IMR-90 (cell line): ENCODE data around the gene PTPRF. TPM values are rescaled to one million over a fixed set of nuclear protein-coding genes. Genes with fewer than 3 reads are reported as not detected.

Source experiments
- ATAC-seq: fragments of 200-7000 bp; cut with Tn5 transposase; 2 replicates; pipeline ENCODE4 v1.9.1; 2020; ENCODE audit warnings: low read depth, mild to moderate bottlenecking, moderate library complexity
- BruUV-seq: library from RNA; stranded (reverse); fragments of 400-500 nt; replicated peaks from 2 replicates; lab custom pipeline; 2021; lab: Mats Ljungman, UMichigan
- CTCF ChIA-PET: fragments of 300-600 bp; formaldehyde crosslinking; extraction: SDS; loops from one replicate; lab custom pipeline; 2021; ENCODE audit warnings: antibody characterized with exemption; lab: Yijun Ruan, JAX
- POLR2A ChIA-PET: fragments of 300-600 bp; sonication (Branson Sonifier 250); formaldehyde crosslinking; loops from one replicate; lab custom pipeline; 2022; ENCODE audit warnings: antibody characterized with exemption; ENCODE audit not compliant: unreplicated experiment; lab: Charles Lee
- DNase-seq: peaks from one replicate; pipeline ENCODE4 v3.0.0; 2013
- H2AFZ ChIP-seq: replicated peaks from 2 replicates; pipeline ENCODE3; 2013; ENCODE audit warnings: low read length, mild to moderate bottlenecking; ENCODE audit not compliant: poor library complexity
- H2AK5ac ChIP-seq: 2 replicates; pipeline ENCODE4 v1.6.1; 2013; ENCODE audit warnings: low read depth, low read length, inconsistent platforms
- H2AK9ac ChIP-seq: replicated peaks from 2 replicates; pipeline ENCODE3; 2013; ENCODE audit warnings: mild to moderate bottlenecking, low read depth, low read length, moderate library complexity; ENCODE audit not compliant: poor library complexity
- H2BK120ac ChIP-seq: 2 replicates; pipeline ENCODE4 v1.6.1; 2013; ENCODE audit warnings: low read depth, low read length, inconsistent platforms
- H2BK15ac ChIP-seq: 3 replicates; pipeline ENCODE4 v1.6.1; 2013; ENCODE audit warnings: low read depth, low read length, inconsistent platforms
- H2BK20ac ChIP-seq: 2 replicates; pipeline ENCODE4 v1.6.1; 2013; ENCODE audit warnings: low read depth, mild to moderate bottlenecking, inconsistent platforms, low read length, moderate library complexity
- H2BK5ac ChIP-seq: 2 replicates; pipeline ENCODE4 v1.6.1; 2013; ENCODE audit warnings: mild to moderate bottlenecking, low read depth, low read length, inconsistent platforms; ENCODE audit not compliant: poor library complexity, severe bottlenecking
- H3K14ac ChIP-seq: replicated peaks from 2 replicates; pipeline ENCODE4 v1.6.1; 2013; ENCODE audit warnings: low read depth, low read length, inconsistent platforms
- H3K18ac ChIP-seq: 2 replicates; pipeline ENCODE4 v1.6.1; 2013; ENCODE audit warnings: low read depth, low read length, control low read depth
- H3K23ac ChIP-seq: 2 replicates; pipeline ENCODE4 v1.6.1; 2013; ENCODE audit warnings: low read depth, low read length, inconsistent platforms
- H3K27ac ChIP-seq: 2 replicates; pipeline ENCODE4 v1.5.1; 2013; ENCODE audit warnings: mild to moderate bottlenecking, control low read depth, low read length; ENCODE audit not compliant: insufficient read depth
- H3K27me3 ChIP-seq: 2 replicates; pipeline ENCODE4 v1.6.1; 2013; ENCODE audit warnings: low read length; ENCODE audit not compliant: control insufficient read depth, insufficient read depth
- H3K36me3 ChIP-seq: 2 replicates; pipeline ENCODE4 v1.6.1; 2013; ENCODE audit warnings: low read length, mixed read lengths; ENCODE audit not compliant: control insufficient read depth, insufficient read depth
- H3K4ac ChIP-seq: 2 replicates; pipeline ENCODE4 v1.6.1; 2013; ENCODE audit warnings: low read depth, low read length, inconsistent platforms
- H3K4me1 ChIP-seq: 2 replicates; pipeline ENCODE4 v1.6.1; 2013; ENCODE audit warnings: low read length, mixed read lengths; ENCODE audit not compliant: control insufficient read depth, insufficient read depth
- H3K4me2 ChIP-seq: 2 replicates; pipeline ENCODE4 v1.6.1; 2013; ENCODE audit warnings: low read depth, mild to moderate bottlenecking, control low read depth, low read length, moderate library complexity
- H3K4me3 ChIP-seq: 2 replicates; pipeline ENCODE4 v1.5.1; 2013; ENCODE audit warnings: low read depth, mild to moderate bottlenecking, control low read depth, low read length, moderate library complexity; ENCODE audit not compliant: insufficient read depth
- H3K56ac ChIP-seq: 2 replicates; pipeline ENCODE4 v1.6.1; 2013; ENCODE audit warnings: low read length, inconsistent platforms; ENCODE audit not compliant: insufficient read depth; ENCODE audit errors: extremely low read depth
- H3K79me1 ChIP-seq, 2 experiments: 2 replicates each; pipeline ENCODE4 v1.6.1; 2013; ENCODE audit warnings: low read length in 2 of 2, inconsistent platforms in 1 of 2, low read depth in 1 of 2
- H3K9ac ChIP-seq: 2 replicates; pipeline ENCODE4 v1.6.1; 2013; ENCODE audit warnings: low read depth, low read length, control low read depth
- H3K9me1 ChIP-seq: 2 replicates; pipeline ENCODE4 v1.6.1; 2013; ENCODE audit warnings: low read length, inconsistent platforms; ENCODE audit not compliant: insufficient read depth
- H3K9me3 ChIP-seq: 2 replicates; pipeline ENCODE4 v1.6.1; 2013; ENCODE audit warnings: low read length; ENCODE audit not compliant: control insufficient read depth, insufficient read depth
- H4K20me1 ChIP-seq: 2 replicates; pipeline ENCODE4 v1.6.1; 2013; ENCODE audit warnings: low read length, inconsistent platforms; ENCODE audit not compliant: insufficient read depth
- H4K5ac ChIP-seq: 2 replicates; pipeline ENCODE4 v1.6.1; 2013; ENCODE audit warnings: mild to moderate bottlenecking, low read depth, low read length, control low read depth
- H4K8ac ChIP-seq, 2 experiments: 2 replicates each; pipeline ENCODE4 v1.6.1; 2013; ENCODE audit warnings: low read depth in 2 of 2, low read length in 2 of 2, control low read depth in 1 of 2, inconsistent platforms in 1 of 2
- H4K91ac ChIP-seq: 2 replicates; pipeline ENCODE4 v1.6.1; 2013; ENCODE audit warnings: low read depth, low read length, inconsistent platforms; ENCODE audit not compliant: insufficient read depth
- BHLHE40 ChIP-seq: fragments of 150-350 bp; IDR thresholded peaks from 2 replicates; pipeline ENCODE4 v1.6.1; 2016; ENCODE audit warnings: mild to moderate bottlenecking, low read depth, low read length
- CEBPB ChIP-seq: IDR thresholded peaks from 2 replicates; pipeline ENCODE4 v1.6.1; 2012; ENCODE audit warnings: low read depth, low read length, improper control_type of control experiment
- CHD1 ChIP-seq: IDR thresholded peaks from 2 replicates; pipeline ENCODE4 v1.6.1; 2012; ENCODE audit warnings: low read depth, low read length, improper control_type of control experiment
- ELK1 ChIP-seq: fragments of 150-350 bp; IDR thresholded peaks from 2 replicates; pipeline ENCODE4 v1.6.1; 2016; ENCODE audit warnings: low read depth, mild to moderate bottlenecking, low read length, moderate library complexity, borderline replicate concordance
- MAFK ChIP-seq: IDR thresholded peaks from 2 replicates; pipeline ENCODE4 v1.6.1; 2012; ENCODE audit warnings: low read depth, low read length, improper control_type of control experiment
- RAD21 ChIP-seq: IDR thresholded peaks from 2 replicates; pipeline ENCODE4 v1.6.1; 2012; ENCODE audit warnings: low read length, improper control_type of control experiment
- RCOR1 ChIP-seq: IDR thresholded peaks from 2 replicates; pipeline ENCODE4 v1.6.1; 2012; ENCODE audit warnings: mild to moderate bottlenecking, low read length, improper control_type of control experiment; ENCODE audit not compliant: insufficient replicate concordance
- WGBS, 2 experiments: methylation state at CpG; one replicate each; pipeline versions ENCODE4 v1.1.5 to v1.1.7; 2013; ENCODE audit warnings: missing lambda C conversion rate in 2 of 2; ENCODE audit not compliant: insufficient read length in 1 of 2; ENCODE audit errors: extremely low coverage in 2 of 2; 5-methylcytosine and 5-hydroxymethylcytosine counted together
- dilution Hi-C: fragments of 300-500 bp; cut with HindIII; formaldehyde crosslinking; loops from one replicate; pipeline ENCODE4 v1.14.3; 2018; ENCODE audit warnings: low sequenced_read_pairs; ENCODE audit not compliant: unreplicated experiment
- in situ Hi-C: fragments of 300-500 bp; cut with MboI; formaldehyde crosslinking; loops from 3 replicates; pipeline ENCODE4 v1.14.3; 2019; ENCODE audit warnings: low sequenced_read_pairs, inconsistent platforms, mixed read lengths
- intact Hi-C: fragments of 100-400 bp; cut with micrococcal nuclease; formaldehyde crosslinking; loops from 2 replicates; pipeline ENCODE4 v1.10.0; 2022
- polyA plus RNA-seq, 3 experiments: library from polyadenylated mRNA; depleted of rRNA; stranded (reverse); fragments of >200 nt; gene quantifications; 2 replicates each; pipeline ENCODE4 v1.2.3, GENCODE V29; 2012; ENCODE audit warnings: low replicate concordance in 1 of 3
- total RNA-seq: library from RNA; depleted of rRNA; stranded (reverse); fragments of >200 nt; gene quantifications from 2 replicates; pipeline ENCODE4 v1.2.3, GENCODE V29; 2012
- TF ChIP-seq, protein P1 (sequence below): conservative IDR thresholded peaks from 2 replicates; pipeline ENCODE4 v1.5.1; 2012; ENCODE audit warnings: mild to moderate bottlenecking, low read depth, low read length, improper control_type of control experiment

The PTPRF gene
- total and polyA plus RNA-seq, 2 of the 4 experiments (the other 2 are of a cell fraction) = 25.8 to 92.3 TPM

GRCh38 chr1:43532716-43533115, 2.0 kb downstream of the PTPRF start:
- in situ Hi-C loops = loop anchor here (25.0 kb wide), 1 partner anchor 430 kb away; the partner anchor contains the start of genes ATP6V0B and DPH2
- no TSS peak for BruUV-seq
- CTCF ChIA-PET = no interaction called here

More at GRCh38 chr1:43532716-43533115, 2.0 kb downstream of the PTPRF start:
- H3K18ac ChIP-seq = no peak overlapping the region
- H3K23ac ChIP-seq = no peak overlapping the region
- intact Hi-C loops = no loop called here
- H2BK15ac ChIP-seq = no peak overlapping the region
- no peak overlapping the region for H2AK9ac ChIP-seq
- no peak overlapping the region for H3K4ac ChIP-seq
- no peak overlapping the region for H3K56ac ChIP-seq
- H2AFZ ChIP-seq = no peak overlapping the region
- no peak for TF ChIP-seq ELK1
- no peak for TF ChIP-seq CEBPB
- TF ChIP-seq CHD1 = no peak
- TF ChIP-seq, protein P1, sequence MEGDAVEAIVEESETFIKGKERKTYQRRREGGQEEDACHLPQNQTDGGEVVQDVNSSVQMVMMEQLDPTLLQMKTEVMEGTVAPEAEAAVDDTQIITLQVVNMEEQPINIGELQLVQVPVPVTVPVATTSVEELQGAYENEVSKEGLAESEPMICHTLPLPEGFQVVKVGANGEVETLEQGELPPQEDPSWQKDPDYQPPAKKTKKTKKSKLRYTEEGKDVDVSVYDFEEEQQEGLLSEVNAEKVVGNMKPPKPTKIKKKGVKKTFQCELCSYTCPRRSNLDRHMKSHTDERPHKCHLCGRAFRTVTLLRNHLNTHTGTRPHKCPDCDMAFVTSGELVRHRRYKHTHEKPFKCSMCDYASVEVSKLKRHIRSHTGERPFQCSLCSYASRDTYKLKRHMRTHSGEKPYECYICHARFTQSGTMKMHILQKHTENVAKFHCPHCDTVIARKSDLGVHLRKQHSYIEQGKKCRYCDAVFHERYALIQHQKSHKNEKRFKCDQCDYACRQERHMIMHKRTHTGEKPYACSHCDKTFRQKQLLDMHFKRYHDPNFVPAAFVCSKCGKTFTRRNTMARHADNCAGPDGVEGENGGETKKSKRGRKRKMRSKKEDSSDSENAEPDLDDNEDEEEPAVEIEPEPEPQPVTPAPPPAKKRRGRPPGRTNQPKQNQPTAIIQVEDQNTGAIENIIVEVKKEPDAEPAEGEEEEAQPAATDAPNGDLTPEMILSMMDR = no peak
- no peak for TF ChIP-seq BHLHE40
- TF ChIP-seq RAD21 = no peak
- TF ChIP-seq MAFK = no peak
- TF ChIP-seq RCOR1 = no peak
- ATAC-seq = no peak
- no peak for DNase-seq
- no peak overlapping the region for H2BK5ac ChIP-seq
- WGBS, 2 experiments = 95% methylated on average over 2 of the region's 5 CpGs; no CpG with 5 or more reads in 1 of the 2 experiments
- no peak overlapping the region for H4K91ac ChIP-seq
- peaks cover 51% of the 10 kb centered on the region for H4K20me1 ChIP-seq
- POLR2A ChIA-PET = no interaction called here
- H3K9ac ChIP-seq = no peak overlapping the region
- H3K4me3 ChIP-seq = no peak overlapping the region
- no peak overlapping the region for H4K8ac ChIP-seq
- H2BK120ac ChIP-seq = no peak overlapping the region
- H3K27me3 ChIP-seq = no peaks in the 10 kb centered on the region
- no peak overlapping the region for H2BK20ac ChIP-seq
- H3K14ac ChIP-seq = no peak overlapping the region
- H3K27ac ChIP-seq = no peak overlapping the region
- H3K79me1 ChIP-seq = peaks cover 38 to 74% of the 10 kb centered on the region in 2 experiments
- H3K9me3 ChIP-seq = no peaks in the 10 kb centered on the region
- H3K4me2 ChIP-seq = no peak overlapping the region
- H3K9me1 ChIP-seq = peaks cover 26% of the 10 kb centered on the region
- no peak overlapping the region for H4K5ac ChIP-seq
- peaks cover 3% of the 10 kb centered on the region; the same call in 1 of the 2 replicates for H3K36me3 ChIP-seq
- no peak overlapping the region for H2AK5ac ChIP-seq
- dilution Hi-C loops = no loop called here
- peaks cover 6% of the 10 kb centered on the region for H3K4me1 ChIP-seq
